Body of pancreas (tissue), 4 donors: ENCODE results near the gene CDKN1B. TPM values are rescaled to one million over a fixed set of nuclear protein-coding genes. Genes with fewer than 3 reads are reported as not detected.

Source experiments
- ATAC-seq: fragments of 150-250 bp; one replicate; pipeline ENCODE4 v1.9.1; 2016
- DNase-seq, 4 donors: peaks; one replicate each; pipeline ENCODE4 v3.0.0-alpha.2; 2019
- H3K27ac ChIP-seq, 4 donors: fragments of 200-600 bp; sonication (generic); 1 replicate in 3 of 4; 2 replicates in 1 of 4; pipeline versions ENCODE4 v1.5.1 to v1.6.1; 2016 to 2019; ENCODE audit warnings: mild to moderate bottlenecking in 1 of 4, mixed read lengths in 1 of 4, moderate library complexity in 1 of 4
- H3K27me3 ChIP-seq, 2 donors: fragments of 200-600 bp; sonication (generic); one replicate each; pipeline ENCODE4 v1.6.0; 2016; ENCODE audit warnings: mild to moderate bottlenecking in 1 of 2
- H3K36me3 ChIP-seq, 2 donors: fragments of 200-600 bp; sonication (generic); replicated peaks in 1 of 2; 2 replicates each; pipeline ENCODE4 v1.5.1; 2016; ENCODE audit warnings: low read depth in 2 of 2; ENCODE audit not compliant: insufficient read depth in 1 of 2
- H3K4me1 ChIP-seq: fragments of 200-600 bp; sonication (generic); one replicate; pipeline ENCODE4 v1.6.0; 2016
- H3K4me3 ChIP-seq, 2 donors: fragments of 200-600 bp; sonication (generic); 1 replicate in 1 of 2; 2 replicates in 1 of 2; pipeline ENCODE4 v1.5.1; 2016 to 2019
- H3K9me3 ChIP-seq, 3 donors: fragments of 200-600 bp; sonication (generic); 1 replicate in 2 of 3; 2 replicates in 1 of 3; pipeline ENCODE4 v1.5.1; 2016
- CTCF ChIP-seq, 7 experiments: fragments of 450-650 bp in 4 of 7; fragments of 200-600 bp in 3 of 7; sonication (generic) in 3 of 7; IDR thresholded peaks; one replicate each; pipeline ENCODE4 v1.5.1; 2016 to 2019; ENCODE audit warnings: antibody characterized with exemption in 7 of 7
- POLR2A ChIP-seq, 3 donors: fragments of 450-650 bp; IDR thresholded peaks; one replicate each; pipeline ENCODE4 v1.6.1; 2016; ENCODE audit warnings: antibody characterized with exemption in 3 of 3, mild to moderate bottlenecking in 2 of 3
- WGBS, 2 donors: methylation state at CpG; one replicate each; pipeline ENCODE4 v1.1.5; 2017; 5-methylcytosine and 5-hydroxymethylcytosine counted together
- intact Hi-C: fragments of 100-400 bp; cut with DNase I; formaldehyde crosslinking; loops from one replicate; pipeline ENCODE4 v1.15.1; 2023
- total RNA-seq, 2 donors: library from RNA; depleted of rRNA; stranded (reverse); fragments of >200 nt; gene quantifications; one replicate each; pipeline ENCODE4 v1.1.0, GENCODE V29; 2016

The CDKN1B gene
- total RNA-seq, 2 donors from 2014 or later: 11.9 to 28.3 TPM

- Histone ChIP-seq H3K36me3 (no peaks in the 10 kb centered on the region), H3K4me1 (peaks cover 50% of the 10 kb centered on the region), H3K27ac (peak overlapping the region; percentile 48 to 100 (median 99)), H3K9me3 (no peaks in the 10 kb centered on the region), H3K27me3 (no peaks in the 10 kb centered on the region), H3K4me3 (no peak overlapping the region)
- intact Hi-C loops: no loop called here
- 29 to 50% methylated on average over 10 of the region's 10 CpGs for WGBS, 2 donors
- ATAC-seq: no peak
- TF ChIP-seq CTCF (IDR thresholded peaks at IDR 0.05) (no peak), POLR2A (IDR thresholded peaks at IDR 0.05) (no peak)
- no peak for DNase-seq
Observed at GRCh38 chr12:12715459-12716150, 1.6 kb upstream of the CDKN1B start.

- intact Hi-C loops: no loop called here
- peaks cover 0 to 4% of the 10 kb centered on the region in 2 donors for H3K36me3 ChIP-seq
- ATAC-seq (peak; percentile 2), DNase-seq (peak in 1 of 4 donors; percentile 15)
- no peaks in the 10 kb centered on the region for H3K27me3 ChIP-seq
- WGBS, 2 donors: 4 to 10% methylated on average over 13 to 15 of the region's 15 CpGs
- peak overlapping the region; percentile 20 to 64 for H3K4me3 ChIP-seq
- no peaks in the 10 kb centered on the region for H3K9me3 ChIP-seq
- peaks cover 56% of the 10 kb centered on the region for H3K4me1 ChIP-seq
- H3K27ac ChIP-seq: peak overlapping the region; percentile 98 to 100 (median 99)
- TF ChIP-seq CTCF (IDR thresholded peaks at IDR 0.05) (no peak), POLR2A (IDR thresholded peaks at IDR 0.05) (no peak)
Observed at GRCh38 chr12:12716151-12716792, 896 bp upstream of the CDKN1B start.

- DNase-seq: peak in 3 of 4 donors; percentile 43 to 54 (median 47)
Observed at GRCh38 chr12:12717586-12718380, 615 bp downstream of the CDKN1B start.

GRCh38 chr12:12718381-12718759 is 1.2 kb downstream of the CDKN1B start:
- WGBS, 2 donors: 0 to 1% methylated on average over 7 to 9 of the region's 9 CpGs
- intact Hi-C loops: no loop called here
- TF ChIP-seq CTCF (IDR thresholded peaks at IDR 0.05) (no peak), POLR2A (IDR thresholded peaks at IDR 0.05) (no peak)
- H3K27ac ChIP-seq: peak overlapping the region; percentile 98 to 100 (median 99)
- H3K9me3 ChIP-seq: no peaks in the 10 kb centered on the region
- no peaks in the 10 kb centered on the region for H3K27me3 ChIP-seq
- no peak for ATAC-seq
- peak overlapping the region; percentile 71 to 97 for H3K4me3 ChIP-seq
- H3K4me1 ChIP-seq: peaks cover 74% of the 10 kb centered on the region
- no peak for DNase-seq
- peaks cover 0 to 4% of the 10 kb centered on the region in 2 donors for H3K36me3 ChIP-seq

More at GRCh38 chr12:12717586-12718380, 615 bp downstream of the CDKN1B start:
- peak overlapping the region; percentile 98 to 100 (median 99) for H3K27ac ChIP-seq
- peaks cover 71% of the 10 kb centered on the region for H3K4me1 ChIP-seq
- no peaks in the 10 kb centered on the region for H3K27me3 ChIP-seq
- intact Hi-C loops: no loop called here
- H3K9me3 ChIP-seq: no peaks in the 10 kb centered on the region
- peak; percentile 31 for ATAC-seq
- 1 to 2% methylated on average over 27 to 60 of the region's 62 CpGs for WGBS, 2 donors
- no peak for TF ChIP-seq POLR2A (IDR thresholded peaks at IDR 0.05)
- no peak for TF ChIP-seq CTCF (IDR thresholded peaks at IDR 0.05)
- H3K36me3 ChIP-seq: peaks cover 0 to 4% of the 10 kb centered on the region in 2 donors
- peak overlapping the region; percentile 71 to 97 for H3K4me3 ChIP-seq
